Choroid plexus epithelial cell (primary cell): ENCODE measurements around the gene MYO15A.

ENCODE experiments used
- DNase-seq: peaks from one replicate; pipeline ENCODE4 v3.0.0-alpha.2; 2010; ENCODE audit warnings: low read depth
- H3K4me3 ChIP-seq: 2 replicates; pipeline ENCODE4 v1.5.1; 2011; ENCODE audit warnings: low read depth, mild to moderate bottlenecking, control low read depth, low read length, moderate library complexity
- TF ChIP-seq, protein P1 (sequence below): conservative IDR thresholded peaks from 2 replicates; pipeline ENCODE4 v1.5.1; 2011; ENCODE audit warnings: low read depth, mild to moderate bottlenecking, control low read depth, inconsistent platforms, low read length, moderate library complexity

The MYO15A gene, protein sequence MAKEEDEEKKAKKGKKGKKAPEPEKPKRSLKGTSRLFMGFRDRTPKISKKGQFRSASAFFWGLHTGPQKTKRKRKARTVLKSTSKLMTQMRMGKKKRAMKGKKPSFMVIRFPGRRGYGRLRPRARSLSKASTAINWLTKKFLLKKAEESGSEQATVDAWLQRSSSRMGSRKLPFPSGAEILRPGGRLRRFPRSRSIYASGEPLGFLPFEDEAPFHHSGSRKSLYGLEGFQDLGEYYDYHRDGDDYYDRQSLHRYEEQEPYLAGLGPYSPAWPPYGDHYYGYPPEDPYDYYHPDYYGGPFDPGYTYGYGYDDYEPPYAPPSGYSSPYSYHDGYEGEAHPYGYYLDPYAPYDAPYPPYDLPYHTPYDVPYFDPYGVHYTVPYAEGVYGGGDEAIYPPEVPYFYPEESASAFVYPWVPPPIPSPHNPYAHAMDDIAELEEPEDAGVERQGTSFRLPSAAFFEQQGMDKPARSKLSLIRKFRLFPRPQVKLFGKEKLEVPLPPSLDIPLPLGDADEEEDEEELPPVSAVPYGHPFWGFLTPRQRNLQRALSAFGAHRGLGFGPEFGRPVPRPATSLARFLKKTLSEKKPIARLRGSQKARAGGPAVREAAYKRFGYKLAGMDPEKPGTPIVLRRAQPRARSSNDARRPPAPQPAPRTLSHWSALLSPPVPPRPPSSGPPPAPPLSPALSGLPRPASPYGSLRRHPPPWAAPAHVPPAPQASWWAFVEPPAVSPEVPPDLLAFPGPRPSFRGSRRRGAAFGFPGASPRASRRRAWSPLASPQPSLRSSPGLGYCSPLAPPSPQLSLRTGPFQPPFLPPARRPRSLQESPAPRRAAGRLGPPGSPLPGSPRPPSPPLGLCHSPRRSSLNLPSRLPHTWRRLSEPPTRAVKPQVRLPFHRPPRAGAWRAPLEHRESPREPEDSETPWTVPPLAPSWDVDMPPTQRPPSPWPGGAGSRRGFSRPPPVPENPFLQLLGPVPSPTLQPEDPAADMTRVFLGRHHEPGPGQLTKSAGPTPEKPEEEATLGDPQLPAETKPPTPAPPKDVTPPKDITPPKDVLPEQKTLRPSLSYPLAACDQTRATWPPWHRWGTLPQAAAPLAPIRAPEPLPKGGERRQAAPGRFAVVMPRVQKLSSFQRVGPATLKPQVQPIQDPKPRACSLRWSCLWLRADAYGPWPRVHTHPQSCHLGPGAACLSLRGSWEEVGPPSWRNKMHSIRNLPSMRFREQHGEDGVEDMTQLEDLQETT (N-terminal part only)

DNA sequence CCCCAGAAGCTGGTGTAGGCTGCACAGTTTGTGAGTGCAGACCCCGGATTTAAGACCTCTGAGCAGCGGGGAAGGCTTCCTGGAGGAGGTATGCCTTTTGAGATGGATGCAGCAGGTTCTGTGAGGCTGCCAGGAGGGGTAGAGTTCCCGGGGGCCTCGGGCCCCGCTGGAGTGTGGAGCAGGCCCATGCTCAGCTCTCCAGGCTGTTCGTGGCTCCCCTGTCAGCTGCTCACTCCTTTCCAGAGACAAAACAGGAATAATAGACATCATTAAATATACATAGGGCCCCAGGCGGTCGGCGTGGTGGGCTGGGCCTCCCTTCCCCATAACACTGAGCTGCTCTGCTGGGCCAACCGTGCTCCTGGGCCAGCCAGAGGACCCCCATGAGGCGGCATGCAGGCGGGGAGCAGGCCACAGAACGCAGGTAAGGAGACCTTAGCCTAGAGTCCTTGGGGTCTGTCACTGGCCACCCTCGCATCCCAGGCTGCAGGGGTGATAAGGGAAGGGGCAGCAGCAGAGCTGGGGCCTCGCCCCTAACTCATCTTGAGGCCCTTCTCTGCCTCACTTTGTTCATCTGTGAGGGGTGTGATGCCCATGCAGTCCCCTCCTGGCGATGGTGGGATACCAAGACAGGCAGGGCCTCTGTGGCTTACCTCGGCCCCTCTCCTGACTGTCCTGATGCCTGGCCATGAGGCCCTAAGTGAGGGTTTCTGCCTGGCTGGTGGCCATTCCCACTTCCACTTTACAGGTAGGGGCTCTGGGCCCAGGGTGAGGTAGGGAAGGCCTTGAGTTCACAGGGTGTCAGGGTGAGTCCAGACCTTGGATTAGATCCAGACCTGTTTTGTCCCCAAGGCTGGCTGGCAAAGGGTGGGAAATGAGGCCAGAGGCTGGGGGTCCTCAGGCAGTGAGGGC lies at the start of gene MYO15A:
MYO15A (plus strand) TSS at position 356 of the 912 bp plus-strand sequence. CDS start 10,045 bp downstream, outside the sequence.
- TF ChIP-seq, protein P1, sequence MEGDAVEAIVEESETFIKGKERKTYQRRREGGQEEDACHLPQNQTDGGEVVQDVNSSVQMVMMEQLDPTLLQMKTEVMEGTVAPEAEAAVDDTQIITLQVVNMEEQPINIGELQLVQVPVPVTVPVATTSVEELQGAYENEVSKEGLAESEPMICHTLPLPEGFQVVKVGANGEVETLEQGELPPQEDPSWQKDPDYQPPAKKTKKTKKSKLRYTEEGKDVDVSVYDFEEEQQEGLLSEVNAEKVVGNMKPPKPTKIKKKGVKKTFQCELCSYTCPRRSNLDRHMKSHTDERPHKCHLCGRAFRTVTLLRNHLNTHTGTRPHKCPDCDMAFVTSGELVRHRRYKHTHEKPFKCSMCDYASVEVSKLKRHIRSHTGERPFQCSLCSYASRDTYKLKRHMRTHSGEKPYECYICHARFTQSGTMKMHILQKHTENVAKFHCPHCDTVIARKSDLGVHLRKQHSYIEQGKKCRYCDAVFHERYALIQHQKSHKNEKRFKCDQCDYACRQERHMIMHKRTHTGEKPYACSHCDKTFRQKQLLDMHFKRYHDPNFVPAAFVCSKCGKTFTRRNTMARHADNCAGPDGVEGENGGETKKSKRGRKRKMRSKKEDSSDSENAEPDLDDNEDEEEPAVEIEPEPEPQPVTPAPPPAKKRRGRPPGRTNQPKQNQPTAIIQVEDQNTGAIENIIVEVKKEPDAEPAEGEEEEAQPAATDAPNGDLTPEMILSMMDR: no peak
- no peak for DNase-seq
- no peak within 1 kb of the TSS for H3K4me3 ChIP-seq

DNA sequence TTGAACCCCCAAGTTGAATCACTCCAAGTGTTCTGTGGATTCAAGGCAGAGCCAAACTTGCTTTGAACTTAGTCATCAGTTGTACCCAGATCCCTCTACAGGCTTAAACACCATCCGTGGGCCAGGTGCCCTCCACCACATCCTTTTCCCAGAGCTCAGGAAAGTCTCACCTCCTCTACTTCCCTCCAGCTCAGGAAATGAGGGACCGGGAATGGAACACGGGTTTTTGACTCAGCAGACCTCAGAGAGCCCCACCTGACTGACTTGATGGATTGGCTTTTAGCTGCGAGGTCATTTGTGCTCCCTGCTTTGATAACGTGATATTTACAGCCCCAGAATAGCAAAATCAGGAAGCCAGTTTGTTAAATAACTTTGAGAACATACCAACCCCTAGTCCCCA lies 49.3 kb upstream of the MYO15A start:
- TF ChIP-seq, protein P1: no peak
- no peak for DNase-seq
- H3K4me3 ChIP-seq: no peak overlapping the region

DNA sequence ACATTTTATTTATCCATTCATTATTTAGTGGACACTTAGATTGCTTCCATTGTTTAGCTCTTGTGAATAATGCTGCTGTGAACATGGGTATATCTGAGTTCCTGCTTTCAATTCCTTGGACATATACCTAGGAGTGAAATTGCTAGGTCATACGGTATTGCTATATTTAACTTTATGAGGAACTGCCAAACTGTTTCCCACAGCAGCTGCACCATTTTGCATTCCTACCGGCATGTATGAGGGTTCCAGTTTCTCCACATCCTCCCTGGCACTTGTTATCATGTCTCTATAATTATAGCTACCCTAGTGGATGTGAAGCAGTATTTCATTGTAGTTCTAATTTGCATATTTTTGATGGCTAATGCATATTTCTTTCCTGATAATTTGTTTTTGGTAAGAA lies 44.5 kb upstream of the MYO15A start:
- no peak for DNase-seq
- TF ChIP-seq, protein P1: no peak

DNA sequence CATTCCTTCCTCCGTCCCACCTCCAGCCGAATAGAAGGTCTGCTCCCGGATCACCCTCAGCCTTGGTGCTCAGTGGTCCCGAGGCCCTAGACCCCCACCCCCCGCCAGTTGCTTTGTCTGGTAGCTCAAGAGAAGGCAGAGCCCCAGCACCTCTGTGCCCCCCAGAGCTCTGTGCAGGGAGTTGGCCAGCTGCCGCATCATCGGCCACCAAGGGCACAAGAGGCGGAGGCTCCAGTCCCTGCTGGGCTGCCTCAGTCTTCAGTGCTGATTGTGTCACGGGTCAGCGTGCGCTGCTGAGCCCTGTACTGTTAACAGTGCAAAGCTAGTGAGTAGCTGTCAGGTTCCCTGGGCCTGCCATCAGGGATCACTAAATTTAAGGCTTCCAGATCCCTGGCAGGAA lies 43.0 kb upstream of the MYO15A start:
- TF ChIP-seq, protein P1: no peak
- DNase-seq: no peak

More for the DNA sequence above, 44.5 kb upstream of the MYO15A start:
- no peak overlapping the region for H3K4me3 ChIP-seq

DNA sequence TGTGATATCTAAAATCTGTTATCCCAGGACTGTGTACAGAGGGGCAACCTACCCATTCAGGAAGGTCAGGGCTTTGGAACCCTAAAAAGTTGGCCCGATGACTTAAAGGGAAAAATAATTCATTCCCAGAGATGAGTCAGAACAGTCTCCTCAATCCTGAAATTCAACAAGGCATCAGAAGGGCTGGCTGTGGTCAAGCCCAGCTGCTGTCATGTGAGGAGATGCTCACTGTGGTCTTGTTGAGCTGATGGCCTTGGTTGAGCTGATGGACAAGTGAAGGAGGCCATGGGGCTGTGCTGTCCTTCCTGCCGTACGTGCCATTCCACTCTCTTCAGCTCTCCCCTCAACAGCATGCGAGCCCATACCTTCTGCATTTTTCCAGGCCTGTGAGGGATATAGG lies 41.7 kb upstream of the MYO15A start:
- no peak overlapping the region for H3K4me3 ChIP-seq
- DNase-seq: no peak
- TF ChIP-seq, protein P1: no peak

More for the DNA sequence above, 43.0 kb upstream of the MYO15A start:
- no peak overlapping the region for H3K4me3 ChIP-seq

DNA sequence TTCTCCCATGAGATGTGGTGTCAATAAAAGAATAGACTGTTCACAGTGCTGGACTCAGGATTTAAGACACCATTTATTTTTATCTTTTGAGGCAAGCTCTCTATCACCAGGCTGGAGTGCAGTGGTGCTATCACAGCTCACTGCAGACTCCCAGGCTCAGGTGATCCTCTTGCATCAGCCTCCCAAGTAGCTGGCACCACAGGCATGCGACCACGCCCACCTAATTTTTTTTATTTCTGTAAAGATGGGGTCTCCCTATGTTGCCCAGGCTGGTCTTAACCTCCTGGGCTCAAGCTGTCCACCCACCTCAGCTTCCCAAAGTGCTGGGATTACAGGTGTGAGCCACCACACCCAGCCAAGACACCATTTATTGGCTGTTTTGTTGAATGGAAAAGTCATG lies 39.5 kb upstream of the MYO15A start:
- H3K4me3 ChIP-seq: no peak overlapping the region
- TF ChIP-seq, protein P1: no peak
- DNase-seq: no peak
